Left renal cortex interstitium (tissue), 4 donors: Measurements from ENCODE around the gene HSD17B14. TPM values are rescaled to one million over a fixed set of nuclear protein-coding genes. Genes with fewer than 3 reads are reported as not detected.
A peak's percentile ranks its signal among the peaks of the same experiment; 100 is the strongest.
"Not testable (repeated sequence)": the region's sequence is repeated elsewhere in the genome, so short reads cannot be mapped to it uniquely, and the experiment has no call there.

Experiments used
- DNase-seq, 4 donors: peaks; one replicate each; pipeline ENCODE4 v3.0.0-alpha.2; 2013; ENCODE audit warnings: low read depth in 4 of 4, low spot score in 2 of 4, missing footprints in 1 of 4
- polyA plus RNA-seq, 4 donors: library from polyadenylated mRNA; unstranded; fragments of 120-200 nt; gene quantifications; one replicate each; pipeline ENCODE4 v1.2.1, GENCODE V29; 2013; ENCODE audit not compliant: insufficient read length in 4 of 4

HSD17B14 gene
- 10 to 100 TPM; 30.0 to 40.4 (median 36.2) TPM for polyA plus RNA-seq

- DNase-seq = peak in 3 of 4 donors; percentile 42 to 49 (median 49)
Measured at GRCh38 chr19:48836089-48837017, at the start of gene HSD17B14. TSS of gene HSD17B14 (minus strand) at chr19:48836491. CDS start at chr19:48836411, 80 bp downstream.

GRCh38 chr19:48883726-48884125 lies 47.4 kb upstream of the HSD17B14 start:
- no peak for DNase-seq

GRCh38 chr19:48881741-48882657 lies 45.7 kb upstream of the HSD17B14 start:
- DNase-seq = no peak

DNA sequence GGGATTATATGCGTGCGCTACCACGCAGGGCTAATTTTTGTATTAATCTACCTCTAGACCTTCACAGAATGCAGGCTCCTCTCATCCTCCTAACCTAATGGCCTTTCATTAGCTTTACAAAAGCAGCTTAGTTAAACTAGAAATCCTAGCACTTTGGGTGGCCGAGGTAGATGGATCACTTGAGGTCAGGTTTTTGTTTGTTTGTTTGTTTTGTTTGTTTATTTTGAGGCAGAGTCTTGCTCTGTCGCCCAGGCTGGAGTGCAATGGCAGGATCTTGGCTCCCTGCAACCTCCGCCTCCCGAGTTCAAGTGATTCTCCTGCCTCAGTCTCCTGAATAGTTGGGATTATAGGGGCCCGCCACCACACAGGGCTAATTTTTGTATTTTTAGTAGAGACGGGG lies 43.4 kb upstream of the HSD17B14 start:
- not testable (repeated sequence) for DNase-seq

- DNase-seq = no peak
Measured at GRCh38 chr19:48879025-48879637, 42.8 kb upstream of the HSD17B14 start.

DNA sequence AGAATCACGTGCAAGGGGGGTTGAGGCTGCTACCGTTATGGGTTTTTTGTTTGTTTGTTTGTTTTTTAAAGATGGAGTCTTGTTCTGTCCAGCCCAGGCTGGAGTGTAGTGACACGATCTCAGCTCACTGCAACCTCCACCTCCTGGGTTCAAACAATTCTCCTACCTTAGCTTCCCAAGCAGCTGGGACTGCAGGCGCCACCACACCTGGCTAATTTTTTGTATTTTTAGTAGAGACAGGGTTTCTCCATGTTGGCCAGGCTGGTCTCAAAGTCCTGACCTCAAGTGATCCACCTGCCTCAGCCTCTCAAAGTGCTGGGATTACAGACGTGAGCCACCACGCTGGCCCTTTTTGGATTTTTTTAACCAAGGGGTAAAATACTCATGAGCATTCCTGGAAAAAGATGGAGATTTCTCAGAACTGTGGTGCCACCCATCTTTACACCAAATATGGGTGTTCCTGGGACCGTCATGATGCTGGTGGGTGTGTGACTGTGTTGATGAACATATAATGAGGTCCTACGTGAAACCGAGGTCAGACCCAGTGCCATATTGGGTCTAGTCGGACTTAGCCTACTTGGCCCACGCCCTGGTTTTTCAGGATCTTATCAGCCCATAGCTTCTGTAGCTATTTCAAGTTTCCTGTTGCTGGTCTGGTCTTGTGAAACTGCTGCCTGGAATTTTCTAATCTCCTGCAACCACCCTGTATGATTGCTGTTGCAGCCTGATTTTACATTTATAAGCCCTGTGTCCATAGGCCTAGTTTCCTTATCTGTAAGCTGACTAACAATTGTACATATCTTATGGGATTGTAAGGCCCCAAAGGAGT lies 42.1 kb upstream of the HSD17B14 start:
- no peak for DNase-seq

DNA sequence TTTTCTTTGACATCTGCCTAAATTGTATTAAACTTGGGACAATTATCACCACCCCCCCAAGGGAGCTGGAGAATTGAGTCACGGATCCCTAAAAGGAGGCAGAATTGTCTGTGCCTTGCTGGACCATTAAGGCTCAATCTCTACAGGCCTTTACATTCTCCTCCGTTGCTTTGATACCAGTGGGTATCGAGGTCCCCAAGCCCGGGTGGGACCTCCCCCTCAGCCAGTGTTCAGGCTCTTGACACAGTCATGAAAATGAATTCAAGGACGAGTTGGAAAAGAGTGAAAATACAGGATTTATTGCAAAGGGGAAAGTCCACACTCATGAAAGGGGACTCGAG lies 41.5 kb upstream of the HSD17B14 start:
- DNase-seq = no peak

DNA sequence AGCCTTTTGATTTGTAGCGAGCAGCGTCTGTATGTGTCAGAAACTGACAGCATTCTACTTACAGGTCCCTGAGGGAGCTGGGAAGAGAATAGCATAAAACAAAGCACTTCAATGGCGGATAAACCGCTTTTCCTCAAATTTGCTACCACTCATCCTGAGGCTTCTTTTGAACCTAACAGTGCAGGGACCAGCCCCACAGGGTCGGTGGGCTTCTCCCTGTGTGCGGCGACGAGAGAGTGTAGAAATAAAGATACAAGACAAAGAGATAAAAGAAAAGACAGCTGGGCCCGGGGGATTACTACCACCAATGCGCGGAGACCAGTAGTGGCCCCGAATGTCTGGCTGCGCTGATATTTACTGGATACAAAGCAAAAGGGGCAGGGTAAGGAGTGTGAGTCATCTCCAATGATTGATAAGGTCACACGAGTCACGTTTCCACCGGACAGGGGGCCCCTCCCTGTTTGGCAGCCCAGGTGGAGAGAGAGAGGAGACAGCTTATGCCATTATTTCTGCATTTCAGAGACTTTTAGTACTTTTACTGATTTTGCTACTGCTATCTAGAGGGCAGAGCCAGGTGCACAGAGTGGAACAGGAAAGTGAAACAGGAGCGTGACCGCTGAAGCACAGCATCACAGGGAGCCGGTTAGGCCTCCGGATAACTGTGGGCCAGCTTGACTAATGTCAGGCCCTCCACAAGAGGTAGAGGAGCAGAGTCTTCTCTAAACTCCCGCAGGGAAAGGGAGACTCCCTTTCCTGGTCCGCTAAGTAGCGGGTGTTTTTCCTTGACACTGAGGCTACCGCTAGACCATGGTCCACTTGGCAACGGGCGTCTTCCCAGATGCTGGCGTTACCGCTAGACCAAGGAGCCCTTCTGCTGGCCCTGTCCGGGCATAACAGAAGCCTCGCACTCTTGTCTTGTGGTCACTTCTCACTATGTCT lies 40.0 kb upstream of the HSD17B14 start:
- DNase-seq = not testable (repeated sequence)

- DNase-seq = no peak
Measured at GRCh38 chr19:48874303-48875135, 38.2 kb upstream of the HSD17B14 start.

GRCh38 chr19:48873476-48874302 lies 37.4 kb upstream of the HSD17B14 start:
- no peak for DNase-seq

GRCh38 chr19:48872884-48873475 lies 36.7 kb upstream of the HSD17B14 start:
- DNase-seq = peak; percentile 78 to 88 (median 80)

- peak; percentile 95 to 98 (median 98) for DNase-seq
Measured at GRCh38 chr19:48872182-48872883, 36.0 kb upstream of the HSD17B14 start, which contains the start of gene PPP1R15A. TSS of gene PPP1R15A (plus strand) at chr19:48872421. CDS start at chr19:48873234, 813 bp downstream.

GRCh38 chr19:48871471-48872181 lies 35.3 kb upstream of the HSD17B14 start:
- DNase-seq = not testable (repeated sequence)

DNA sequence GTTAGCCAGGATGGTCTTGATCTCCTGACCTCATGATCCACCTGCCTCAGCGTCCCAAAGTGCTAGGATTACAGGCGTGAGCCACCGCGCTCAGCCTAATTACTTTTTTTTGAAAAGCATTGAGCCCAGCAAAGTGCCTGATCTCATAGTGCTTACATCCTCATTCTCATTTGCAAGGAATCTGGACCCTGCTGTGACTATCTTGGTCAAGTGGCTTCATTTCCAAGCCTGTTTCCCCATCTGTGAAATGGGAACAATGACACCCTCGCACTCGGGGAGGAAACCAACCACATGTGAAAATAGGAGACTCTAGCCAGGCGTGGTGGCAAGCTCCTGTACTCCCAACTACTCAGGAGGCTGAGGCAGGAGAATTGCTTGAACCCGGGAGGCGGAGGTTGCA lies 33.8 kb upstream of the HSD17B14 start:
- DNase-seq = no peak
